ENCODE results near the gene LTBP3.

- no peak for TF ChIP-seq EZH2 (IDR thresholded peaks at IDR 0.05)
- TF ChIP-seq POLR2AphosphoS5 (IDR thresholded peaks at IDR 0.05; ENCODE audit: borderline replicate concordance, low read depth, low read length), result no peak; the same call in 1 of the 2 replicates
- TF ChIP-seq FOXP2 (optimal IDR thresholded peaks at IDR 0.05; ENCODE audit: control extremely low read depth, extremely low read length, insufficient read depth), result no peak
These were observed 58.3 kb downstream of the LTBP3 start for GRCh38 chr11:65499713-65500386.

Measured in SK-N-MC (cell line).